DOHH2 (cell line): ENCODE measurements around the gene ALDH4A1.
"Not testable (repeated sequence)": the region's sequence is repeated elsewhere in the genome, so short reads cannot be mapped to it uniquely, and the experiment has no call there.

Experiments
- H3F3A ChIP-seq: fragments of 200-600 bp; sonication (generic), shearing (Covaris generic); 2 replicates; pipeline ENCODE4 v1.6.0; 2016; ENCODE audit warnings: antibody characterized with exemption, mild to moderate bottlenecking; ENCODE audit not compliant: control insufficient read depth, insufficient read depth
- H3K27ac ChIP-seq: fragments of 200-600 bp; sonication (generic); 2 replicates; pipeline ENCODE4 v1.5.1; 2014; ENCODE audit warnings: low read depth, mild to moderate bottlenecking, low read length, moderate library complexity
- H3K27me3 ChIP-seq: fragments of 200-600 bp; sonication (generic); 2 replicates; pipeline ENCODE4 v1.6.1; 2014; ENCODE audit warnings: mild to moderate bottlenecking, low read length, mixed read lengths; ENCODE audit not compliant: control insufficient read depth
- H3K36me3 ChIP-seq: fragments of 200-600 bp; sonication (generic); 2 replicates; pipeline ENCODE4 v1.6.1; 2014; ENCODE audit warnings: mild to moderate bottlenecking, low read length, moderate library complexity, mixed read lengths; ENCODE audit not compliant: control insufficient read depth
- H3K4me1 ChIP-seq: fragments of 200-600 bp; sonication (generic); 2 replicates; pipeline ENCODE4 v1.6.1; 2014; ENCODE audit warnings: mild to moderate bottlenecking, low read length, mixed read lengths; ENCODE audit not compliant: control insufficient read depth
- H3K4me2 ChIP-seq: fragments of 200-600 bp; sonication (generic); 2 replicates; pipeline ENCODE4 v1.6.0; 2014; ENCODE audit warnings: mild to moderate bottlenecking, low read length, moderate library complexity
- H3K4me3 ChIP-seq: fragments of 200-600 bp; sonication (generic); 2 replicates; pipeline ENCODE4 v1.5.1; 2014; ENCODE audit warnings: mild to moderate bottlenecking, low read length, mixed read lengths
- H3K79me2 ChIP-seq: fragments of 200-600 bp; sonication (generic); 2 replicates; pipeline ENCODE4 v1.6.1; 2014; ENCODE audit warnings: mild to moderate bottlenecking, low read length, mixed read lengths; ENCODE audit not compliant: control insufficient read depth
- H3K9me2 ChIP-seq: fragments of 200-600 bp; sonication (generic); replicated peaks from 2 replicates; pipeline ENCODE4 v1.6.1; 2014; ENCODE audit warnings: mild to moderate bottlenecking, low read length, mixed read lengths; ENCODE audit not compliant: control insufficient read depth
- H3K9me3 ChIP-seq: fragments of 200-600 bp; sonication (generic); 2 replicates; pipeline ENCODE4 v1.6.1; 2014; ENCODE audit warnings: antibody characterized with exemption, low read length, mixed read lengths; ENCODE audit not compliant: control insufficient read depth, insufficient read depth
- H4K20me1 ChIP-seq: fragments of 200-600 bp; sonication (generic); 2 replicates; pipeline ENCODE4 v1.6.0; 2014; ENCODE audit warnings: low read depth, mild to moderate bottlenecking, antibody characterized with exemption, low read length, moderate library complexity; ENCODE audit not compliant: control insufficient read depth, insufficient read depth
- CTCF ChIP-seq: fragments of 200-600 bp; sonication (generic); IDR thresholded peaks from one replicate; pipeline ENCODE4 v1.5.1; 2014; ENCODE audit warnings: antibody characterized with exemption, mild to moderate bottlenecking, low read depth, low read length; ENCODE audit not compliant: poor library complexity, severe bottlenecking
- EZH2phosphoT487 ChIP-seq: fragments of 200-600 bp; sonication (generic); IDR thresholded peaks from 2 replicates; pipeline ENCODE4 v1.6.1; 2017; ENCODE audit warnings: borderline replicate concordance, mild to moderate bottlenecking, antibody characterized with exemption, low read length, moderate library complexity, mixed read lengths

The ALDH4A1 gene

DNA sequence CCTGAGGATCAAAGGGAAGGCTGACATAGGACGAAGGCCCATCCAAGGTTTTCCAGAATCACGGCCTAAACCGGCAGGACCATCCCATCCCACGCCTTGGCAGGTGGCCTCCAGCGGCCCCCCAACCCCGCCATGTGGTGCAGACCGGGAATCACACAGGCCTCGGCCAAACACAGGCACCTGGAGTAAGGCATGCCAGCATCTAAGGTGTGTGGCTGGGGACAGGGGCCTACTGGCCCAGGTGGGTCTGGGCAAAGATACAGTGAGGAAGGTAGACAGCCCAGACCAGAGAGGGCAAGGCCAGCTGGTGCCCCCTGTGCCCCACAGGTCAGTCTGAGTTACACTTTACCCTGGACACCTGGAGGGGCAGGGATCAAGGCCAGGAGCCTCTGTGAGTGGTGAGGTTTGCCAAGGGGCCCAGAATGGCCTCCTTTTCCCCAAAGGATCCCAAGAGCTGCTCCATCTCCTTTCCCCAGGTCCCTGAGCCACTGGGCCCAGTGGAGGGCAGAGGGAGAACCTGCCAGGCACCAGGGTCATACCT is 30.2 kb downstream of the ALDH4A1 start:
- Histone ChIP-seq H3K9me3 (no peaks in the 10 kb centered on the region), H3F3A (no peaks in the 10 kb centered on the region), H3K79me2 (no peaks in the 10 kb centered on the region), H3K27ac (no peak overlapping the region), H3K27me3 (no peaks in the 10 kb centered on the region), H3K4me3 (no peak overlapping the region), H4K20me1 (no peaks in the 10 kb centered on the region), H3K36me3 (no peaks in the 10 kb centered on the region), H3K9me2 (no peaks in the 10 kb centered on the region), H3K4me2 (no peak overlapping the region), H3K4me1 (no peaks in the 10 kb centered on the region; the same call in 1 of the 2 replicates)
- no peak for TF ChIP-seq EZH2phosphoT487
- no peak for TF ChIP-seq CTCF

GRCh38 chr1:18871401-18872070 is 30.8 kb downstream of the ALDH4A1 start:
- H3K4me1 ChIP-seq = no peaks in the 10 kb centered on the region; the same call in 1 of the 2 replicates
- no peaks in the 10 kb centered on the region for H3K9me2 ChIP-seq
- no peaks in the 10 kb centered on the region for H3F3A ChIP-seq
- H3K79me2 ChIP-seq = no peaks in the 10 kb centered on the region
- H4K20me1 ChIP-seq = no peaks in the 10 kb centered on the region
- no peak overlapping the region for H3K4me3 ChIP-seq
- H3K27me3 ChIP-seq = no peaks in the 10 kb centered on the region
- no peak overlapping the region for H3K27ac ChIP-seq
- H3K36me3 ChIP-seq = no peaks in the 10 kb centered on the region
- TF ChIP-seq EZH2phosphoT487 = no peak
- H3K4me2 ChIP-seq = no peak overlapping the region
- H3K9me3 ChIP-seq = no peaks in the 10 kb centered on the region

DNA sequence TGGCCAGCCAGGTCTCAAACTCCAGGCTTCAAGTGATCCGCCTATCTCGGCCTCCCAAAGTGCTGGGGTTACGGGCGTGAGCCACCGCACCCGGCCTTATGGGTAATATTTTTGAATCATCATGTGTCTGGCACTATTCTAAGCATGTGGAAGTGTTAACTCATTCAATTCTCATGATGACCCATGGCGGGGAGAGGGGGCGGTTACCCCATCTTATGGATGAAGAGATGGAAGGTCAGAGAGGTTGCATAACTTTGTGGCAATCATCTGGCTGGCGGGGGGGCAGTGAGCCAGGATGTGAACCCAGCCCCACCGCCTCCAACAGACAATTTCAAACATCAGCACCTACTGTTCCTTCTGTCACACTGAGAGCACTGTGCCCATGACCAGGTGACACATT is 31.4 kb downstream of the ALDH4A1 start:
- Histone ChIP-seq H3K27ac (no peak overlapping the region), H3K9me2 (no peaks in the 10 kb centered on the region)

DNA sequence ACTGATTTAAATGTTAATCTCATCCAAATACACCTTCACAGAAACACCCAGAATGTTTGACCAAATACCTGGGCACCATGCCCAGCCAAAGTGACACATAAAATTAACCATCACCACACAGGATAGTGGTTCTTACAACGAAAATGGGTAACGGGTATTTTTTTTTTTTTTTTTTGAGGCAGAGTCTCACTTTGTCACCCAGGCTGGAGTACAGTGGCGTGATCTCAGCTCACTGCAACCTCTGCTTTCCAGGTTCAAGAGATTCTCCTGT is 31.8 kb downstream of the ALDH4A1 start:
- H3K4me1 ChIP-seq, H3K9me2 ChIP-seq, H4K20me1 ChIP-seq, H3K79me2 ChIP-seq, H3K4me2 ChIP-seq, H3K27ac ChIP-seq, H3K4me3 ChIP-seq, H3K9me3 ChIP-seq, H3F3A ChIP-seq, H3K27me3 ChIP-seq, H3K36me3 ChIP-seq: not testable (repeated sequence)

More for the DNA sequence above, 31.4 kb downstream of the ALDH4A1 start:
- TF ChIP-seq CTCF = no peak
- TF ChIP-seq EZH2phosphoT487 = no peak
- no peaks in the 10 kb centered on the region for H4K20me1 ChIP-seq
- no peaks in the 10 kb centered on the region for H3F3A ChIP-seq
- H3K79me2 ChIP-seq = no peaks in the 10 kb centered on the region
- no peaks in the 10 kb centered on the region for H3K9me3 ChIP-seq
- no peaks in the 10 kb centered on the region for H3K27me3 ChIP-seq
- H3K4me1 ChIP-seq = no peaks in the 10 kb centered on the region; the same call in 1 of the 2 replicates
- no peak overlapping the region for H3K4me2 ChIP-seq
- no peak overlapping the region for H3K4me3 ChIP-seq
- H3K36me3 ChIP-seq = no peaks in the 10 kb centered on the region
